Skeletal muscle satellite cell (primary cell): ENCODE measurements around the gene ANKRD42. TPM values are rescaled to one million over a fixed set of nuclear protein-coding genes. Genes with fewer than 3 reads are reported as not detected.

Experiments
- small RNA-seq: library from RNA; depleted of rRNA; stranded (forward); fragments of <200 nt; gene quantifications from one replicate; pipeline ENCODE3, GENCODE V24; 2012

ANKRD42 gene

Small RNA genes lying within 50 kb of the gene (small RNA-seq; reads per million reads assigned to genes)
- not detected for gene AP000873.5
